NCI-H187 (cell line): ENCODE data around the gene TLNRD1.

Source experiments
- DNase-seq, 2 experiments: peaks; one replicate each; lab custom pipeline; 2025; lab: John Stamatoyannopoulos, UW

The TLNRD1 gene

GRCh38 chr15:81002331-81003096 lies 1.8 kb downstream of the TLNRD1 start:
- DNase-seq = no peak

GRCh38 chr15:81003097-81003350 lies 2.3 kb downstream of the TLNRD1 start:
- no peak for DNase-seq

GRCh38 chr15:81006124-81006523 lies 5.4 kb downstream of the TLNRD1 start:
- DNase-seq = no peak

- DNase-seq = no peak
Measured at GRCh38 chr15:81007428-81008064, 6.8 kb downstream of the TLNRD1 start.

- DNase-seq = no peak
Measured at GRCh38 chr15:81008312-81008711, 7.6 kb downstream of the TLNRD1 start.

GRCh38 chr15:81010086-81010485 lies 9.4 kb downstream of the TLNRD1 start:
- no peak for DNase-seq

- DNase-seq = no peak
Measured at GRCh38 chr15:81011593-81011992, 10.9 kb downstream of the TLNRD1 start.

- DNase-seq = no peak
Measured at GRCh38 chr15:81012588-81012987, 11.9 kb downstream of the TLNRD1 start.

- DNase-seq = no peak
Measured at GRCh38 chr15:81013396-81013929, 12.7 kb downstream of the TLNRD1 start.

GRCh38 chr15:81014446-81015093 lies 13.8 kb downstream of the TLNRD1 start:
- no peak for DNase-seq

- DNase-seq = no peak
Measured at GRCh38 chr15:81015621-81016488, 15.1 kb downstream of the TLNRD1 start.

- DNase-seq = no peak
Measured at GRCh38 chr15:81016489-81017068, 15.9 kb downstream of the TLNRD1 start.

GRCh38 chr15:81018197-81018596 lies 17.5 kb downstream of the TLNRD1 start:
- no peak for DNase-seq

GRCh38 chr15:81021321-81021720 lies 20.6 kb downstream of the TLNRD1 start:
- DNase-seq = no peak

GRCh38 chr15:81023483-81024264 lies 23.0 kb downstream of the TLNRD1 start:
- DNase-seq = no peak

- no peak for DNase-seq
Measured at GRCh38 chr15:81024265-81024872, 23.6 kb downstream of the TLNRD1 start.

GRCh38 chr15:81024936-81025335 lies 24.2 kb downstream of the TLNRD1 start:
- no peak for DNase-seq

GRCh38 chr15:81025721-81026370 lies 25.1 kb downstream of the TLNRD1 start:
- DNase-seq = no peak

GRCh38 chr15:81026836-81027599 lies 26.3 kb downstream of the TLNRD1 start:
- DNase-seq = no peak
